Small intestine (tissue), 7 donors: ENCODE measurements around the gene INAFM2. TPM values are rescaled to one million over a fixed set of nuclear protein-coding genes. Genes with fewer than 3 reads are reported as not detected.

Experiments
- DNase-seq, 2 donors: peaks; one replicate each; pipeline versions ENCODE4 v3.0.0 to v3.0.0-alpha.2; 2013
- FAIRE-seq: peaks from 2 replicates; lab custom pipeline; 2012; peaks lifted over from hg19 to GRCh38; lab: Jason Lieb, UNC
- H3K27ac ChIP-seq, 3 donors: one replicate each; pipeline ENCODE4 v1.5.1; 2013; ENCODE audit warnings: low read length in 2 of 3, mild to moderate bottlenecking in 2 of 3, control low read depth in 1 of 3, inconsistent platforms in 1 of 3, low read depth in 1 of 3, moderate library complexity in 1 of 3
- H3K27me3 ChIP-seq, 3 donors: one replicate each; pipeline ENCODE4 v1.6.1; 2013; ENCODE audit warnings: low read length in 3 of 3, inconsistent platforms in 1 of 3; ENCODE audit not compliant: control insufficient read depth in 3 of 3, insufficient read depth in 3 of 3
- H3K36me3 ChIP-seq, 3 donors: one replicate each; pipeline ENCODE4 v1.6.1; 2013; ENCODE audit warnings: low read length in 3 of 3, inconsistent platforms in 1 of 3, low read depth in 1 of 3, mild to moderate bottlenecking in 1 of 3, moderate library complexity in 1 of 3; ENCODE audit not compliant: control insufficient read depth in 3 of 3, insufficient read depth in 2 of 3
- H3K4me1 ChIP-seq, 3 donors: one replicate each; pipeline ENCODE4 v1.6.1; 2013; ENCODE audit warnings: low read length in 2 of 3, inconsistent platforms in 1 of 3, low read depth in 1 of 3, mild to moderate bottlenecking in 1 of 3, moderate library complexity in 1 of 3; ENCODE audit not compliant: control insufficient read depth in 3 of 3, insufficient read depth in 2 of 3
- H3K4me3 ChIP-seq, 3 donors: one replicate each; pipeline ENCODE4 v1.5.1; 2013; ENCODE audit warnings: low read length in 3 of 3, control low read depth in 1 of 3, inconsistent platforms in 1 of 3, low read depth in 1 of 3, mild to moderate bottlenecking in 1 of 3, moderate library complexity in 1 of 3
- H3K9me3 ChIP-seq, 2 donors: one replicate each; pipeline ENCODE4 v1.6.1; 2013; ENCODE audit warnings: low read depth in 1 of 2, low read length in 1 of 2; ENCODE audit not compliant: control insufficient read depth in 2 of 2, insufficient read depth in 1 of 2
- WGBS, 3 donors: extraction: QIAGEN DNeasy Blood & Tissue Kit; methylation state at CpG; one replicate each; pipeline ENCODE4 v1.1.7; 2013; 5-methylcytosine and 5-hydroxymethylcytosine counted together
- polyA plus RNA-seq, 4 donors: library from polyadenylated mRNA; stranded (reverse) in 3 of 4; unstranded in 1 of 4; fragments of 200-250 nt in 3 of 4; fragments of 120-200 nt in 1 of 4; gene quantifications; one replicate each; pipeline versions ENCODE4 v1.2.1 to v1.2.3, GENCODE V29; 2013
- donor health status: healthy with polysubstance abuse.
- donor health status: control.
- donor health status: control.
- donor health status: Bipolar disorder and iron deficiency.
- donor health status: healthy.

INAFM2 gene
- polyA plus RNA-seq, 4 donors = 4.7 to 10.6 (median 6.5) TPM

DNA sequence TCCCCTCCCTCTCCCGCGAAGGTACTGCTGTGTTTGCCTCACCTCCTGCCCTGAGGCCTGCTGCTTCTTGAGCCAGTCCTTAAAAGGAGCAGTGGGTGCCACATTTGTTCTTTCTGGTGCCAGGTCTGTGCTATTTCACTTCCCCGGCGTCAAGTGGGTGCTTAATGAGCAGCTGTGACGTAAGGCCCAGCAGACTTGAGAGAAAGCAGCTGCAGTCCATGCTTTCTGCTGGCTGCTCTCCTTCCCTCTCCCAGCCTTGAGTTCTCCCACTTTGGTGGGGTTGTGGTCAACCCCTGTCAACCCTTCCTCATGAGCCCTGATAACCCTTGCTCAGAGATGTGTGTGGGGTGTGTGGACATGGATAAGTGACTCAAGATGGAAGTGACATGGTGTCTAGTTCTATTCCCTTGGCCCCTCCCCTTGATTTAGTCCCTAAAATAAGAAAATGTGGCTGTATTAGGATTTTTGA, 6.9 kb downstream of the INAFM2 start:
- no peak for FAIRE-seq
- Histone ChIP-seq H3K4me1 (peaks cover 0 to 25% (median 8%) of the 10 kb centered on the region in 3 donors), H3K27me3 (peaks cover 0 to 2% (median 0%) of the 10 kb centered on the region in 3 donors), H3K4me3 (no peak overlapping the region), H3K27ac (peak overlapping the region in 2 of 3 donors; percentile 25 to 32), H3K36me3 (peaks cover 0 to 6% (median 0%) of the 10 kb centered on the region in 3 donors), H3K9me3 (no peaks in the 10 kb centered on the region)
- 72 to 94% (median 83%) methylated on average over 5 of the region's 5 CpGs for WGBS, 3 donors
- no peak for DNase-seq

DNA sequence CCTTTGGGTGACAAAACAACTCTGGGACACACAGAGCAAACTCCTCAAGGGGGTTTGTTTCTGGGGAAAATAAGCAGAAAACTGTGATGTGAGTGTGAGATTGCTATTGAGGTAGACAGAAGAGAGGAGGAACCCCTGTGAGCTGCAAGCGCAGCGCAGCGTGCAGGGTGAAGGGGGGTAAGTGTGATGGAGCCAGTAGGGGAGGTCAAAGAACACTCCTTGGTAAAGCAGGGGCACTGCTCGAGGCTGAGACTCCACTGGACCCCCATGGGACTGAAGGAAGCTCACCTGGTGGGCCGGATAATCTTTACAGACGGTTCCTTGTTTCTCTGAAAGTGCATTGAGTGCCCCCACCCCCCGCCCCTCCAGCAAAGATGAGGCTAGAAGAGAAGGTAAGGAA, 7.5 kb downstream of the INAFM2 start:
- FAIRE-seq = no peak
- no peaks in the 10 kb centered on the region for H3K27me3 ChIP-seq
- no peak overlapping the region for H3K4me3 ChIP-seq
- H3K4me1 ChIP-seq = peaks cover 0 to 32% (median 5%) of the 10 kb centered on the region in 3 donors
- no peak for DNase-seq
- no peaks in the 10 kb centered on the region for H3K9me3 ChIP-seq
- peak overlapping the region in 1 of 3 donors; percentile 32 for H3K27ac ChIP-seq
- peaks cover 0 to 11% (median 0%) of the 10 kb centered on the region in 3 donors for H3K36me3 ChIP-seq
- 87 to 92% (median 91%) methylated on average over 7 of the region's 7 CpGs for WGBS, 3 donors

DNA sequence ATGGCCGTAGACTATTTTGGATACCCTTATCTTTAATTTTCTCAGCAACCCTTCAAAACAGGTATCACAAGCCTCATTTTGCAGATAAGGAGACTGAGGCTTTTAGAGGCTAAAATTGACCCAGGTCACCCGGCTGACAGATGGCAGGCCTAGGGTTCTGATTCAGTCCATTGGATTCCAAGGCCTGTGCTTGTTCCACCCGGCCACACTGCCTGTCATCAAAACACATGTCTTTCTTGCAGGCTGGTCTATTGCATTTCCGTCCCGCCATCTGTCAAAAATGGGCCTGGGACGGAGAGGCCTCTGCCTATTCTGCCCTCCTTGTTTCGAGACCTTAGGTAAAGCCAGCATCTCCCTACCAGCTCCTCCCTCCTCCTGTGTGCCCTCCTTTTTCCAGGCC, 8.1 kb downstream of the INAFM2 start:
- WGBS, 3 donors = 92 to 96% (median 93%) methylated on average over 7 of the region's 7 CpGs
- no peak overlapping the region for H3K27ac ChIP-seq
- FAIRE-seq (no peak), DNase-seq (no peak)
- no peak overlapping the region for H3K4me3 ChIP-seq
- no peaks in the 10 kb centered on the region for H3K27me3 ChIP-seq
- no peaks in the 10 kb centered on the region for H3K9me3 ChIP-seq
- H3K4me1 ChIP-seq = peaks cover 0 to 38% (median 5%) of the 10 kb centered on the region in 3 donors
- peaks cover 0 to 11% (median 0%) of the 10 kb centered on the region in 3 donors for H3K36me3 ChIP-seq

DNA sequence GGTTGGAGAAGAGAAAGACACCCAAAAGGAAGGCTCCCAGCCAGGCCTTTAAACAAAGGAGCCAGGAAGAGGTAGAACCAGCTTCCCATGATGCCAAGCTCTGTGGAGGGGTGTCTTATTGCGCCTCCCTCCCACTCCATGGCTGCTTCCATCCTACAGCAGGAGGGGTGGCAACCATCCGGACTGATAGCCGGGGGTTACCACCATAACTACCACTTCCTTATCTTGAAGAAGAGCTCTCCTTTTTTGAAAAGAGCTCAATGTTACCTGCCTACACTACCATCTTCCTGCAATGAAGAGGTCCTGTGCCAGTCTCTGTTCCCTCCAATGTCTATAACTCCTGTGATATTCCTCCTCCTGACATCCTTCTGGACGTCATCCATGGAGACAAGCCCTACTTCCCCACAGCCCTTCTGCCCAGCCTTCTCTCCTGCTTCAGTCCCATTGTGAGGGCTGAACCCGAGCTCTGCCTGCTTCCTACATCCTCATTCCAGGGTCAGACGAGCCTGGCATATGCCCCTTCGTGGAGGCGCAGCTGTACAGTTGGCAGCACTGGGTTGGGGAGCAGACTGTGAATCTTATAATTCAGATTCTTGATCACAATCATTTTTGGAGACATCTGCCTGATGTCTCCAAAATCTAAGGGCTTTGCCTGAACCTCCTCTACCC, 8.8 kb downstream of the INAFM2 start:
- no peak for DNase-seq
- 78 to 79% (median 79%) methylated on average over 8 of the region's 8 CpGs for WGBS, 3 donors

DNA sequence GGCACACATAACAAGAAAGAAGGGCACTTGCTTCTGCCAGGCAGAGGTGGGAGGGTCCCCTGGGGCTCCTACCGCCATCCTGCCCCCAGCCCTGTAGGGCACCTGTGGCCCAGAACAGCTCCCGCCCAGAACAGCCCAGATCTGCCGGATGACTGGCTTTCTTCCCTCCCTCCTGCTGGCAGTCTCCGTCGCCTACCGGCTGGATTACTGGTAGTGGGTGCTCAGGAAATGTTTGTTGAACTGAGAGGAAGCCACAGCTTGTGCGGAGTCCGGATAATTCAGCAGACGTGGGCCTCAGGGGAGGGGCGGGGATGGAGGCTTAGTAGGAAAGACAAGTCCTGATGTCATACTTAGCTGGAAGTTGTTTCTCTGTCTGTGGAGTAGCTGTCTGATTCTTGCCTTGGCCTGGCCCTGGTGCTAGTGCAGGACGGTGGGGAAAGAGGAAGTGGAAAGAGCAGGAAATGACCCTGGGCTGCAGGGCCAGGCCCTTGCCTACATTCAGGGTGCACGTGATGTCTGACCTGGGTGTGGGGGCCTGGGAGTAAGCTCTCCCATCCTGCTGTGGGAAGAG, 10.5 kb downstream of the INAFM2 start:
- H3K4me1 ChIP-seq = peaks cover 2 to 56% (median 5%) of the 10 kb centered on the region in 3 donors
- no peak overlapping the region for H3K4me3 ChIP-seq
- peak overlapping the region; percentile 45 to 80 (median 51) for H3K27ac ChIP-seq
- DNase-seq (peak in 1 of 2 donors; percentile 50), FAIRE-seq (no peak)
- H3K36me3 ChIP-seq = peaks cover 0 to 11% (median 0%) of the 10 kb centered on the region in 3 donors
- no peaks in the 10 kb centered on the region for H3K9me3 ChIP-seq
- 33 to 76% (median 60%) methylated on average over 9 to 12 of the region's 12 CpGs for WGBS, 3 donors
- no peaks in the 10 kb centered on the region for H3K27me3 ChIP-seq

More for the DNA sequence above, 8.8 kb downstream of the INAFM2 start:
- Histone ChIP-seq H3K4me1 (peaks cover 0 to 43% (median 5%) of the 10 kb centered on the region in 3 donors), H3K4me3 (no peak overlapping the region), H3K27me3 (no peaks in the 10 kb centered on the region), H3K36me3 (peaks cover 0 to 11% (median 0%) of the 10 kb centered on the region in 3 donors), H3K27ac (no peak overlapping the region), H3K9me3 (no peaks in the 10 kb centered on the region)
- FAIRE-seq = no peak

DNA sequence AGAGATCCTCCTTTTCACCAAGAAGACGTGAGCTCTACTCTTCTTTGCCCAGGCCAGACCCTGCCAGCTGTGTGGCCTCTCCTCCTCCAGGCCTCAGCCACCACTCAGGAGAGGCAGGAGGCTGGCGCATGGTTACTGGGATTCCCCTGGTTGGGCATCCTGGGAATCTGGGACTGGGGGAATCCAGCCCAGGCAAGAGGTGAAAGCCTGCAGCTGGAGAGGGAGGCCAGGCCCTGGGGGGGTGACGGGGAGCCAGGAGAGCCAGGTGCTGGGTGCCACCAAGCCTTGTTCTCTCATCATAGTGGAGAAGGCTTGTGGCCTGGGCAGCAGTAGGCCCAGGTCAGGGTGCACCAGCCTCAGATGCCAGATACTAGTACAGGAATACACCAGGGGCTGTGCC, 11.0 kb downstream of the INAFM2 start:
- no peak for FAIRE-seq
- 76 to 90% (median 83%) methylated on average over 3 of the region's 3 CpGs for WGBS, 3 donors
- DNase-seq = no peak
- peaks cover 0 to 11% (median 0%) of the 10 kb centered on the region in 3 donors for H3K36me3 ChIP-seq
- H3K27me3 ChIP-seq = no peaks in the 10 kb centered on the region
- H3K4me3 ChIP-seq = no peak overlapping the region
- peak overlapping the region in 2 of 3 donors; percentile 45 to 80 for H3K27ac ChIP-seq
- peaks cover 3 to 60% (median 5%) of the 10 kb centered on the region in 3 donors for H3K4me1 ChIP-seq
- no peaks in the 10 kb centered on the region for H3K9me3 ChIP-seq

DNA sequence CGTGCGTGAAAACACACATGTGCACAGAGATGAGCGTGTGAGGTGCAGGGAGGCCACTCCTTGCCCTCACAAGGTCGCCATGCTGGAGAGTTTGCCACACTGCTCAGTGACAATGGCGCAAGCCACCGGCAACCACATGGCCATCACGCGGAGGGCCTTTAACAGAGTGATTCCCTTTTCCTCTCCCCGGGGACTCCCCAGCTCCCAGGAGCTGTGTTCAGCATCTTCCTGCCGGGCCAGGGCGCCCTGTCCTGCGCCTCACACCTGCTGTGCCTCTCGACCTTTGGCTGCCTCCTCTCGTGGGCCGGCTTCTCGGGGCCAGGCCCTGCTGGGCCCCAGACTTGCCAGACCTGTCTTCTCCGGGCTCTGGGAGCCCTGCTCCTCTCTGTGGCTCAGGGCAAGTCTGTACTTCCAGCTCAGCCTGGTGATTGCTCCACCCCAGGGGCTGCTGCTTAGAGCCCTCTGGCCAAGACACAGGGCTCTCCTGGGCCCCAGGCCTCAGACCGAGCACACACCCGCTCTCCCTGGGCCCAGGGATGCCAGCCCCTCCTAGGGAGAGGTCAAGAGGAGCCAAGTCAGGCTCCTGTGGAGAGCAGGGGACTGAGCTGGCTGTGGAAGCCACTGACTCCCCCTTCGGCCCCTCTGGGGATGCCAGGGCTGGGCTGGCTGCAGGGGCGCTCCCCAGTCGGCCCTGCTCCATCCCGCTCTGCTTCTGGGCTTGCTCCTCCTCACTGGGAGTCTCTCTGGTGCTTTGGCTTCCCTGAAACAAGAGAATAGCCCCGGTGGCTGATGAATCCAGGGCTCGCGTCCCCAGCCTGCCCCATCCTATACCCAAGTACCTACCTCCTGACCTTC, 11.7 kb downstream of the INAFM2 start:
- Histone ChIP-seq H3K27ac (peak overlapping the region in 2 of 3 donors; percentile 45 to 80), H3K4me3 (no peak overlapping the region), H3K27me3 (no peaks in the 10 kb centered on the region), H3K4me1 (peaks cover 5 to 64% (median 9%) of the 10 kb centered on the region in 3 donors), H3K36me3 (peaks cover 0 to 11% (median 0%) of the 10 kb centered on the region in 3 donors), H3K9me3 (no peaks in the 10 kb centered on the region)
- 64 to 74% (median 65%) methylated on average over 25 to 26 of the region's 26 CpGs for WGBS, 3 donors
- DNase-seq (peak; percentile 44 to 80), FAIRE-seq (no peak)
